Measurements from ENCODE around the gene CNNM4.

DNA sequence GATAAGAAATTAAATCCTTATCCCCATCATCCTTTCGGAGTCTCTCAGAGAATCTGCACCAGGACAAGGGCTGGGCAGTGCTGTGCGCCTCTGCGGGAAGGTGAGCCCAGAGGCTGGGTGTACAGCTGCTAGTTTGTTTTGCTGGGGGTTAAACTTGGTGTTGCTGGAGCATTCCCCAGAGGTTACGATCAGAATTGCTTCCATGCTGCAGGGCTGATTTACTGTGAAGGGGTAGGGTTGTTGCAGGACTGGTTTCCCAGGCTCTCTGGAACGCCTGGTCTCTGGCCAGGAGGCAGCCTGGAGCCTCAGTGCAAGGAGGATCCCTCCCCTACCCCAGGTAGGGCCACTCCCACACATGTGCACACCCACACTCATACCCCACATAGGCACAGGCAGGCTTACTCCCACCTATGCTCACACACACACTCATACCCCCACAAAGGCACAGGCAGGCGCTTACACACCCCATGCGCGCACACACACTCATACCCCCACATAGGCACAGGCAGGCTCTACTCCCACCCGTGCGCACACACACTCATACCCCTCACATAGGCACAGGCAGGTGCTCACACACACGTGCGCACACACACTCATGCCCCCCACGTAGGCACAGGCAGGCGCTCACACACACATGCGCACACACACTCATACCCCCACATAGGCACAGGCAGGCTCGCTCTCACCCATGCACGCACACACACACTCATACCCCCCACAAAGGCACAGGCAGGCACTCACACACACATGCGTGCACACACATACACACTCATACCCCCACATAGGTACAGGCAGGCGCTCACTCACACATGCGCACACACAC, 11.3 kb downstream of the CNNM4 start:
- TF ChIP-seq, protein P1, sequence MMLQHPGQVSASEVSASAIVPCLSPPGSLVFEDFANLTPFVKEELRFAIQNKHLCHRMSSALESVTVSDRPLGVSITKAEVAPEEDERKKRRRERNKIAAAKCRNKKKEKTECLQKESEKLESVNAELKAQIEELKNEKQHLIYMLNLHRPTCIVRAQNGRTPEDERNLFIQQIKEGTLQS (IDR thresholded peaks at IDR 0.05), result no peak
- TF ChIP-seq CTCF (IDR thresholded peaks at IDR 0.05; ENCODE audit: low read depth, low read length, missing input control) (no peak), YY1 (IDR thresholded peaks at IDR 0.05) (no peak), SP1 (IDR thresholded peaks at IDR 0.05) (no peak), RAD21 (IDR thresholded peaks at IDR 0.05) (no peak), MAX (IDR thresholded peaks at IDR 0.05) (no peak)
- TF ChIP-seq, protein P2, sequence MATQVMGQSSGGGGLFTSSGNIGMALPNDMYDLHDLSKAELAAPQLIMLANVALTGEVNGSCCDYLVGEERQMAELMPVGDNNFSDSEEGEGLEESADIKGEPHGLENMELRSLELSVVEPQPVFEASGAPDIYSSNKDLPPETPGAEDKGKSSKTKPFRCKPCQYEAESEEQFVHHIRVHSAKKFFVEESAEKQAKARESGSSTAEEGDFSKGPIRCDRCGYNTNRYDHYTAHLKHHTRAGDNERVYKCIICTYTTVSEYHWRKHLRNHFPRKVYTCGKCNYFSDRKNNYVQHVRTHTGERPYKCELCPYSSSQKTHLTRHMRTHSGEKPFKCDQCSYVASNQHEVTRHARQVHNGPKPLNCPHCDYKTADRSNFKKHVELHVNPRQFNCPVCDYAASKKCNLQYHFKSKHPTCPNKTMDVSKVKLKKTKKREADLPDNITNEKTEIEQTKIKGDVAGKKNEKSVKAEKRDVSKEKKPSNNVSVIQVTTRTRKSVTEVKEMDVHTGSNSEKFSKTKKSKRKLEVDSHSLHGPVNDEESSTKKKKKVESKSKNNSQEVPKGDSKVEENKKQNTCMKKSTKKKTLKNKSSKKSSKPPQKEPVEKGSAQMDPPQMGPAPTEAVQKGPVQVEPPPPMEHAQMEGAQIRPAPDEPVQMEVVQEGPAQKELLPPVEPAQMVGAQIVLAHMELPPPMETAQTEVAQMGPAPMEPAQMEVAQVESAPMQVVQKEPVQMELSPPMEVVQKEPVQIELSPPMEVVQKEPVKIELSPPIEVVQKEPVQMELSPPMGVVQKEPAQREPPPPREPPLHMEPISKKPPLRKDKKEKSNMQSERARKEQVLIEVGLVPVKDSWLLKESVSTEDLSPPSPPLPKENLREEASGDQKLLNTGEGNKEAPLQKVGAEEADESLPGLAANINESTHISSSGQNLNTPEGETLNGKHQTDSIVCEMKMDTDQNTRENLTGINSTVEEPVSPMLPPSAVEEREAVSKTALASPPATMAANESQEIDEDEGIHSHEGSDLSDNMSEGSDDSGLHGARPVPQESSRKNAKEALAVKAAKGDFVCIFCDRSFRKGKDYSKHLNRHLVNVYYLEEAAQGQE (IDR thresholded peaks at IDR 0.05), result no peak
